GM21390 (cell line): ENCODE data around the gene ESF1.
"Not testable (repeated sequence)": the region's sequence is repeated elsewhere in the genome, so short reads cannot be mapped to it uniquely, and the experiment has no call there.

Experiments
- ATAC-seq: cut with Tn5 transposase; IDR thresholded peaks from one replicate; pipeline ENCODE4 v1.9.1; 2021; ENCODE audit not compliant: unreplicated experiment

The ESF1 gene

DNA sequence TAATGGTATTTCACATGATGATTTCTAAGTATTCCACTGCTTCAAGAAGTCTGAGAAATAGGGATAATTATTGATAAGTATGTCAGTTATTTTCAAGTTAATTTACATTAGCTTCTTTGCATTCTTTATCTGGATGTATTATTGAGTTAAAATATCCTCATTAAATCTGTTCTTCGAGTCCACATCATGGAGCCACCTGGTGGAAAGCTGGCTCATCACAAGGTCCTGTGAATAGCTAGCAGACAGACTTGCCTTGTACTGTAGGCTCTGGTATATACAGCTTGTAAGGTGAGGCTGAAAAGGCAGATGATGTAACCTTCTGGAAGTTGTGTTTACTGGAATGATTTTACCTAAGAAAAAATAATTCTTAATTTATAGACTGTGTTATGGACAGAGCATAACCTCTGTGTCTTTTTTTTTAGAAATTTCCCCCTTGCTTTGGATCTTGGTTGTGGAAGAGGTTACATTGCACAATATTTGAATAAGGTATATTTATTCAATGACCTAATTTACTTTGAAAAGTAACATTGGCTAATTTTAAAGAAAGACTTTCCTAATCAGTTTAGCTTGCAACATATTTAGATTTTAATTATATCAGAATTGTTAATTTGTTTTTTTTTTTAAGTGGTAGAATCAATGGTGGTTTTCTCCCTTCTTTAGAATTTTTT lies 3.6 kb upstream of the ESF1 start:
- ATAC-seq, result no peak

DNA sequence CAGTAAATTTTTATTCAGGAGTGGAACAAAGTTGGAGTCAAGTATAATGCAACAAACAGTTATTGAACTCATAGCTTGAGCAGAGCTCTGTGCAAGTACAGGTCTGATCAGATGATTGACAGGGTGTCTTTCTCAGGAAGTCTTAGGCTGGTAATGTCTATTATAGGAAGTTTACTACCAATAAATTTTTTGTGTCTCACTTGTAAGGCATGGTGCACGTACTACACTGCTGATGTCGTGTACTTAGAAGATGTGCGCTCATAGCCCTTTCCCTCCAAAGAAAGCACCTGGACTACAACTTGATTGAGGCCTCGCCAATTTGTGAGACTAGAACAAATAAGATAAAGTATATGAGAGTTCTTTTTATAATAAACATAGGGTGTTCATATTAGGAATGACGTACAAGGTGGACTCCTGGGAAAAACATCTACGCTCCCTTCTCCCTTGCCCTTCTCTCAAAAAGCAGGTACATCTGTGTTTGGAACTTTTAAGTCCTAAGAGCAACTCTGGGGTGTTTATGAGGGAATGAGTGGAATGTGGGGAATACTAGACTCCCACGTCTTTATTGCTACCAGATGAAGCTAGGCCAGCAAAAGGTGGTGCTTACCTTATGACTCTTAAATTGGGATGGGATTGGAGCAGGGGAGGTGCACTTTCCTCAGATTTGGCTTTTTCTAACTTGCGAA lies 1.6 kb upstream of the ESF1 start:
- ATAC-seq, result no peak

DNA sequence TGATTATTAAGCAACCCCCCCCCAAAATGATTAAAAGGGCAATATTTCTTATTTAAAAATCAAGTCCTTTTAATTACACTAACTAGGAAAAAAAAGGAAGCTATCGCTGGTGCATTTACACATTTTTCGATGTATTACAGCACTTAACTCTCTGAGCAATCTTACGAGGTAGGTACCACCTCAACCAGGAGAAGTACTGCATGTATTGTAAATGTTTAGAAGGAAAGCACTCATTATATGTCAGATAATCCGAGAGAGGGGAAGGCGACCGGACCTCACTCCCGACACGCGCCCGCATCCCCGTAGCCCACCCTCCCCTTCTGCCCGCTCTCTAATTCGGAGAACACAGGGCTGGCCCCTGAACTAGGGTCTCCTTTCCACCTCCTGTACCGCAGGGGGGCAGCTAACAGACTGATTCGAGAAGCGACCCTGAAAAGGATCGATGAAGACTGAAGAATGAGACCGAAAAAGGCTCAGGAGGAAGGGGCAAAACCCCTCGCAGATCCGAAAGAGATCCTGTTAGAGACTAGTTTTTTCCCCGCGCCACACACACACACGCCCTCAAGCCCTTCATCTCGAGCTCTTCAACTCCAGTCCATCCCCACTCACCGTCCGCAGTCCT lies 337 bp downstream of the ESF1 start:
- peak; percentile 9 for ATAC-seq

DNA sequence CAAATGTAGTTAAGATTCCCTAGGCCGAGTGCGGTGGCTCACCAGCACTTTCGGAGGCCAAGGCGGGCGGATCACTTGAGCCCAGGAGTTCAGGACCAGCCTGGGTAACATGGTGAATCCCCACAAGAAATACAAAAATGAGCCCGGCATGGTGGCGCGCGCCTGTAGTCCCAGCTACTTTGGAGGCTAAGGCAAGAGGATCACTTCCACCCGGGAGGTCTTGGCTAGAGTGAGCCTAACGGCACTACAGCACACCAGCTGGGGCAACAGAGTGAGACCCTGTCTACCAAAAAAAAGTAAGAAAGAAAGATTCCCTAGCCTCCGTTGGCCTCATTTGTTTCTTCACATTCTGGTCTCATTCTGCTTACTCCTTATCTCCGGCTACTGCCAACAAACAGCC lies 1.2 kb downstream of the ESF1 start:
- no peak for ATAC-seq

DNA sequence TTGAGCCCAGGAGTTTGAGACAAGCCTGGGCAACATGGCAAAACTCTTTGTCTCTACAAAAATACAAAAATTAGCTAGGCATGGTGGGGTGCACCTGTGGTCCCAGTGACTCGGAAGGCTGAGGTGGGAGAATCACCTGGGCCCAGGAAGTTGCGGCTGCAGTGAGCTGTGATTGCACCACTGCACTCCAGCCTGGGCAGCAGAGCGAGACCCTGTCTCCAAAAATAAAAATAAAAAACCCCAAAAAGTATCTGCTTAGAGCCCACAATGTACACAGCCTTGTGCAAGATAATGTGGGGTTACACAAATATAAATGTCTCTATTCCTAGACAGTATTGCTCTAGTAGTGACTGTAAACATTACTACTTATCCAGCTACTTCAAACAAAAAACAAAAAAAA lies 5.9 kb downstream of the ESF1 start:
- ATAC-seq, result peak; percentile 47

DNA sequence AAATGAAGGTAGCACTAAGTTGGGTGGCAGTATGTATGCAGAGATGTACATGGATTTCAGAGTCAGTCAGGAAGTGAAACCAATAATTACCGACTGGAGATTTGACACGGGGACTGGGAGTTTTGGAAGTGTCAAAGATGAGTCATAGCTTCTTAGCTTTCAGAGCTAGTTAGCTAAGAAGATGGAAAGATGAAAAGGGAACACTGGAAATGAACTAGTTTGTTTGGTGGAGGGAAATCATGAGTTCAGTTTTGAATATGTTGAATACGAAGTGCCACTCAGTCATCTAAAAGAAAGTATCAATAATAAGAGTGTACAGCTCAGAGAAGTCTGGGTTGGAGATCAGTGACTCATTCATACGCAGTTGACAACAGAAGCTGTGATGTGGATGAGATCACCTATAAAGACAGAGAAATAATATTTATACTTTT lies 7.5 kb downstream of the ESF1 start:
- ATAC-seq, result no peak

DNA sequence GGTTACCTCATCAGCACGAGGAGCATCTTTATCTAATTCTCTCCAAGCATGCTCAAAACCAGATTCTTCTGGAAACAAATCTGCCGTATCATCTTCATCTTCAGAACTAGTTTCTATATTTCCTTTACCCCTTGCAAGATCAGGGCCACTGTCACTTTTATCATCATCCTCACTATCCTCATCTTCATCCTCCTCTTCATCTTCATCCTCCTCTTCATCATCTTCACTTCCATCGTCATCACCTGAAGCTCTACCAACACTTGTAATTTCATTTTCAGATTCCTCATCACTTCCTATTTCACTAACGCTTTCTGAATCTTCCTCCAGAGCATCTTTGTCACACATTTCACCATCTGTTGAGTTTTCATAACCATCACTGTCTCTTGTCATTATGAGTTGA lies 8.9 kb downstream of the ESF1 start:
- ATAC-seq, result no peak

DNA sequence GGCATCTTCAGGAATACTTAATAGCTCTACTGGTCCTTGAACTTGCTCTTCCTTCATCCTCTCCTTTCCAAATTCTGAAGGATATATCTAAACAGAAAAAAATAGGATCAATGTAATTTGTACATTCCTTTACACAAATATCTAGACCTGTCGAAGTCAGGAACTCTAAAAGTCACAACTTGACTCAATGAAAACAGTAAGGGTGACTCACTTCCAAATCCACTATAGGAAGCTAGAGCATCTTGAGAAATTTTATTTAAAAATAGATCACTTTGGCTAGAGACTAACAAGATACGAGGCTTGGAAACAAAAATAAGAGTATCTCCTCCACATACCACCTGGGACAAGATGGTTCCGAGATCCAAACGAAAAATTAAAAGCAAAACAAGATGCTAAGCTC lies 12.2 kb downstream of the ESF1 start:
- ATAC-seq, result no peak

DNA sequence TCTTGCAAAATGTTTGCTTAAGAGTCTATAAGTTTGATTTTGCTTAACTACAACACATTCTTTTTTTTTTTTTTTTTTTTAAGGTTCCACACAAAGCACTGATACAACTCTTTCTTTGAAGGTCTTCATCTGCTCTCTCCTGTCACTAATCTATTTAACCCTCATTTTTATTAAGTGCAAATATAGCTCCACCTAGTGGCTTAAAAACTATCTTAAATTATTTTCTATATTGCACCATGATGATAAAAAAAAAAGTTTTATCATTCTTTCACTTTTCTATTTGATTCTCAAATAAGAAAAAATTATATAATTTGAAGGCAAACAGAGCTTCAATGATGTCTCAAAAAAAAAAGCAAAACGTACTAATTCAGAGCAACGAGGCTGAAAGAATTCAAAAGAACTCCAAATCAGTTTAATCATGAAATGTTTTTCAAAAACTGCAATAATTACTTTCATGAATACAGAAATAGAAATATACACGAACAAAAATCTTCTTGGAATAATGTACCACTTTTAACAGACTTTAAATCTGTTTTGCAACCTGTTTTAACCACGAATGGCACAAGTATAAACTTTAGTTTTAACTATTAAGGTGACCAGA lies 12.8 kb downstream of the ESF1 start:
- no peak for ATAC-seq

DNA sequence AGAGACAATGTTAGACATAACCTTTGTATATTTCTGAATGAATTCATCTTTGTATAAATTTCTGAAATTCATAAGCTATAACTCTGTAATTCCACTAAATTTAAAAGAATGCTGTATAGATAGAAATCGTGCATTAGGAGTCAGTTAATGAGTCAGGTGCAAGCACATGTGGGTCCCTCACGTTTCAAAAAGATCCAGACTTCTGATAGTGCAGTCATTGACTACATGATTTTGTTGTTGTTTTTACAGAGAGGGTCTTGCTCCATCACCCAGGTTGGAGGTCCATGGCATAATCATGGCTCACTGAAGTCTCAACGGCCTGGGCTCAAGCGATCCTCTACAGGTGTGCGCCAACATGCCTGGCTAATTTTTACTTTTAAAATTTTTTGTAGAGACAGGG lies 14.6 kb downstream of the ESF1 start:
- no peak for ATAC-seq

DNA sequence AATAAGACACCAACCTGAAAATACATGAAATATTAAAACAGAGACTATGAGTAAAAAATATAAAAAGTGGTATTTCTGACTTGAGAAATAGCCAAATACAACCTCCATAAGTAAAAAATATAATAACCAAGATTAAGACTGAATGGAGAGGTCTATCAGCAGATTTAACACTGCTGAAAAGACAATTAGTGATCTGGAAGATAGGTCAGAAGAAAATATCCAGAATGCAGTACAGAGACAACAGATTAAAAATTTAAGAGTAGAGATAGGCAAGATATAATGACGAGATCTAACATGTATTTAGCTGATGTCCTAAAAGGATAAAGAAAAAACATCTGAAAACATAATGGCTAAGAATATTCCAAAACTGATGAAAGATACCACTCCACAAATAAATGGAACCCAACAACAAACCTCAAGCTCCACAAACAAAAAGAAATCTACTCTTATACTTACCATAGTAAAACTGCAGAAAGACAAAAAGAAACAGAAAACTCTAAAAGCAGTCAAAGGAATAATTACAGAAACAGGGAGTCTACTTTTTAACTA lies 18.8 kb downstream of the ESF1 start:
- ATAC-seq, result no peak

DNA sequence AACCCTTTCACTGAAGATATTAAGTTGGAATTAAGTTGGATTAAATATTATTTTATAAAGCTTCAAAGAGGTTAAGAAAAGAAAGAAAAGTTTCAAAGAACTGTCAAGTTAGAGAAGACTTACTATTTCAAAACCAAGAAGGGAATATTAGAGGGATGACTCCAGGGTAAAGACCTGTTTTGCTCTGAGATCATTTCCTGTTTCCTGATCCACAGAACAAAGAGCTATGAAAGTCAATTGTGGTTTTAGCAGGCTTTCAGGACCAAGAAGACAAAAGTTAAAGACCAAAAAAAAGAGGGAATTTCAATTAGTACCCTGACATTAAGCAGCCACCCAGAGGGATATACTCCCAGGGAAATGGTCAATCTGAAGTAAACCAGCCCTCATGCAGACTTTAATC lies 19.4 kb downstream of the ESF1 start:
- ATAC-seq, result no peak

DNA sequence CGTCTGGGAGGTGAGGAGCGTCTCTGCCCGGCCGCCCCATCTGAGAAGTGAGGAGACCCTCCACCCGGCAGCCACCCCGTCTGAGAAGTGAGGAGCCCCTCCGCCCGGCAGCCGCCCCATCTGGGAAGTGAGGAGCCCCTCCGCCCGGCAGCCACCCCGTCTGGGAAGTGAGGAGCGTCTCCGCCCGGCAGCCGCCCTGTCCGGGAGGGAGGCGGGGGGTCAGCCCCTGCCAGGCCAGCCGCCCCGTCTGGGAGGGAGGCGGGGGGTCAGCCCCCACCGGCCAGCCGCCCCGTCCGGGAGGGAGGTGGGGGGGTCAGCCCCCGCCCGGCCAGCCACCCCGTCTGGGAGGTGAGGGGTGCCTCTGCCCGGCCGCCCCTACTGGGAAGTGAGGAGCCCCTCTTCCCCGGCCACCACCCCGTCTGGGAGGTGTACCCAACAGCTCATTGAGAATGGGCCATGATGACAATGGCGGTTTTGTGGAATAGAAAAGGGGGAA lies 24.2 kb downstream of the ESF1 start:
- ATAC-seq, result not testable (repeated sequence)

DNA sequence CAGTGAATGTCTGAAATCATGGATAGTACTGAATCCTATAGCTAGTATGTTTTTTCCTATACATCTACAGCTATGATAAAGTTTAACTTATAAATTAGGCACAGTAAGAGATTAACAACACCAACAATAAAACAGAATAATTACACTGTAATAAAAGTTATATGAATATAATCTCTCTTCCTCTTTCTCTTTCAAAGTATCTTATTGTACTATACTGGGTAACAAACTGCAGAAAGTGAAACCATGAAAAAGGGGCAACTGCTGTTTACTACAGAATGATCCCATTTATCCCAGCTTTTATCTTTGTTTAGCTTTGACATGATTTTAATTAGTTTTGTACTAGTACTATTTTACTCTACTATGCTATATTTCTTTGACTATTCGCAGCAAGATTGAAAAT lies 25.8 kb downstream of the ESF1 start:
- no peak for ATAC-seq

DNA sequence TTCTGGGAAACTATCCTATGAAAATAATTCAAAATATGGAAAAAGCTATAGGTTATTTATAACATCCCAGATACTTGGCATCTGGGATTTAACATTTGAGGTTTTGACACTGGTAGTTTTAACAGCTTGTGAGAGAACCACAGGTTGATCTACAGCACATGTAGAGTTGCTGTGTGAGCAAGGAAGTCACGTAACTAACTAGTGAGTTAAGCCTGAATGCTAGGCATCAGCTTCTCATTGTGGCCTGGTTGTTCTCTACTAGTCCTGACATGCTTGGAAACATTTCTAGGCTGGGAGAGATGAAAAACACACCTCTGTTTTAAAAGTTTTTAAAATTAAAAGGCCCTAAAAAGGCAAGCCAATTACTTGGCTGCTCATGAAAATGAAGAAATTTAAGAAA lies 28.2 kb downstream of the ESF1 start:
- no peak for ATAC-seq

DNA sequence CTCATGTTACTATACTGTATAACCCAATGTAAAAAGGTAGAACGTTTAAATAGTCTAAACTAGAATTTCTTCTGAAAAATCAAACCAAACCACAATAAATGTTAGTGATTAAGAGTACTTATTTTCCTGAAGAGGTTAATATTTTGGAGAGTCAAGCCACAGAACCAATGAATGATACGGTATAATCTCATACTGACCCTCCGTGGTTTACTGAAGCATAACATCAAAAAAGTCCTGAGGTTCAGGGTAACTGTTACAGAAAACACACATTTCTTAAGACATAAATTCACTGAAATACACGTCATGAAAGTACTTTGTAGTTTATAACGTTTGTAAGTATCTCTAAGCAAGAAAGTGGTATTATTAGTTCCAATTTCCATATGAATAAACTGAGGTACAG lies 28.9 kb downstream of the ESF1 start:
- no peak for ATAC-seq

DNA sequence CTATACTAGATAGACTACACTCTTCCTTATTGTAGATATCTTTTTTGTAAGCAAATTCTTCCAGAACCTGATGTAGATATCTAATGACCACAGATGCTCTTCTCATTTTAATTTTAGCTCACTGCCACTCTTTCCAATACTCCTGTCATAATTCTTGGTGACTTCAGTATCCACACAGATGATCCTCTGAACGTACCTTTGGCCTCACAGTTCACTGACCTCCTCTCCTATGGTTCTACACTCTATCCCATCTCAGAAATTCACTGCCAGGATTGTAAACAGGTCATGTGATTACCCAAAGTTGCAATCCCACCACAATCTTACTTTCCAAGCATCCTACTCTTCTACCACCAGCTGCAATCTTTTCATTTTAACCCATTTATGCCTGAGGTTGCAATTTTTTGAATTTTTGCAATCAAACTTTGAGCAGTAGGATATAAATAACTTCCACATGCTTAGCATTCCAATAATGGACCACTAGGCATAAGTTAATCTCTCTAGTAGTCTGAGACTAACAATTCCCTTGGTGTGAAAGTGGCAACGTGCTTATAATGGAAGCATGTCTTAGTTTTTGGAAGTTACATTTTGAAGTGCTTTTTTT lies 31.2 kb downstream of the ESF1 start:
- ATAC-seq, result no peak

DNA sequence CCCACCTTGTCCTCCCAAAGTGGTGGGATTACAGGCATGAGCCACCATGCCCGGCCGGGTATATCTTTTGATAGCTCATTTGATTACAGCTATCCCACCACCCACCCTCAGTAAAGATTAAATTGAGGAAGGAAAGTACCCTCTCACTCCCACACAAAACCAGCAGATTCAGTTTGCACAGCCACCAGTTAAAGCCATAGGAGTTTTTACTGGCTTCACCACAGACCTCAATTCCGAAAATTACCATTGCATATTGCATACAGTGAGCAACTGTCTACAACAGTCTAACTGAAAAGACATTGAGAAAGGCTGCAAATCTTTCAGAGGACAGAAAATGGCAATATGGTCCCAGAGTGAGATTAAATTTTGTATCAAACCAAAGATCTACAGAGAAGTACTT lies 34.9 kb downstream of the ESF1 start:
- no peak for ATAC-seq

DNA sequence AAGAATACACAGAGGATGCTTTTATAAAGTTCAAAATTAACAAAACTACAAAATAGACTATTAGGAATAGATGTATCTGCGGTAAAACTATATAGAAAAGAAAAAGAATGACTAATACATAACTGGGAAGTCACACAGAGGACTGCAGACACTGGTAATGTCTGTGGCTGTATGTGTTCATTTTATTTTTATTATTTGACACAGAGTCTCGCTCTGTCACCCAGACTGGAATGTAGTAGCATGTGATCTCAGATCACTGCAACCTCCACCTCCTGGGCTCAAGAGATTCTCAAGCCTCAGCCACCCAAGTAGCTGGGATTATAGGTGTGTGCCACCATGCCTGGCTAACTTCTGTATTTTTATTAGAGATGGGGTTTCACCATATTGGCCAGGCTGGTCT lies 38.9 kb downstream of the ESF1 start:
- no peak for ATAC-seq

DNA sequence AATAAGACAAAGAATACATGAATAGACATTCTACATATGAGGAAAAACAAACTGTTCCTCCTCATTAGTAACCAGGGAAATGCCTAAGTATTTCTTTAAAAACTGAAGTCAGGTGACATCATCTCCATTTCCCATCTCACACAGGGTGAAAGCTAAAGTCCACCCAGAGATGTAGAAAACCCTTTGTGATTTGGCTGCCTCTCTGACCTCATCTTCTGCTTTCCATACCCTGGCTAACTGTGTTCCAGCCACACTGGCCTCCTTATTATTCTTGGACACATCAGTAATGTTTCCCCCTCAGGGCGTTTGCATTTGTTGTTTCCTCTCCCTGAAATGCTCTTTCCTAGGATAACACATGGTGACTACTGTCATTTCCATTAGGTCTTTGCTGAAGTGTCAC lies 40.4 kb downstream of the ESF1 start:
- no peak for ATAC-seq

DNA sequence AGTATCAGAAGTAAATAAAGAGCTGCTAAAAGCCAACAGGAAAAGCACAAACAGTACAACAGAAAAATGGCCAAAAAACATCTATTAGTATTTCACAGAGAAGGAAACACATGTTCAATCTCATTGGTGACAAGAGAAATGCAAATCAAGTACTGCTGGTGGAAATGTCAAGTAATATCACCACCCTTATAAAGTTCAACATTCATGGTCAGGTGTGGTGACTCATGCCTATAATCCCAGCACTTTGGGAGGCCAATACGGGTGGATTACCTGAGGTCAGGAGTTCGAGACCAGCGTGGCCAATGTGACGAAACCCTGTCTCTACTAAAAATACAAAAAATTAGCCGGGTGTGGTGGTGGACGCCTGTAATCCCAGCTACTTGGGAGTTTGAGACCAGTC lies 42.8 kb downstream of the ESF1 start:
- no peak for ATAC-seq
